Neural crest cell (in vitro differentiated cells): Measurements from ENCODE around the gene NXPH1. TPM values are rescaled to one million over a fixed set of nuclear protein-coding genes. Genes with fewer than 3 reads are reported as not detected.

Experiments used
- DNase-seq: peaks from one replicate; pipeline ENCODE4 v3.0.0; 2021; ENCODE audit warnings: low read depth, mixed read lengths, low spot score
- H3K27ac Mint-ChIP-seq: one replicate; pipeline ENCODE4 v1.8.0; 2021; ENCODE audit warnings: mild to moderate bottlenecking, mixed read lengths; ENCODE audit not compliant: unreplicated experiment
- H3K27me3 Mint-ChIP-seq: 2 replicates; pipeline ENCODE4 v1.8.0; 2021; ENCODE audit warnings: low read depth, mild to moderate bottlenecking, mixed read lengths
- H3K36me3 Mint-ChIP-seq: 2 replicates; pipeline ENCODE4 v1.8.0; 2021; ENCODE audit warnings: low read depth, mild to moderate bottlenecking, mixed read lengths
- H3K4me1 Mint-ChIP-seq: 2 replicates; pipeline ENCODE4 v1.8.0; 2021; ENCODE audit warnings: mixed read lengths
- H3K4me3 Mint-ChIP-seq: one replicate; pipeline ENCODE4 v1.8.0; 2021; ENCODE audit warnings: mild to moderate bottlenecking, mixed read lengths
- H3K9me3 Mint-ChIP-seq: 2 replicates; pipeline ENCODE4 v1.8.0; 2021; ENCODE audit warnings: mixed read lengths
- CTCF ChIP-seq: fragments of 200-600 bp; sonication (generic); conservative IDR thresholded peaks from 2 replicates; pipeline ENCODE4 v1.5.0; 2021; ENCODE audit warnings: antibody characterized with exemption, mild to moderate bottlenecking
- total RNA-seq: library from RNA; stranded (reverse); gene quantifications from 2 replicates; pipeline ENCODE4 v1.2.1, GENCODE V29; 2021

NXPH1 gene
- total RNA-seq, 1 donor from 2014 or later: 1.0 TPM

DNA sequence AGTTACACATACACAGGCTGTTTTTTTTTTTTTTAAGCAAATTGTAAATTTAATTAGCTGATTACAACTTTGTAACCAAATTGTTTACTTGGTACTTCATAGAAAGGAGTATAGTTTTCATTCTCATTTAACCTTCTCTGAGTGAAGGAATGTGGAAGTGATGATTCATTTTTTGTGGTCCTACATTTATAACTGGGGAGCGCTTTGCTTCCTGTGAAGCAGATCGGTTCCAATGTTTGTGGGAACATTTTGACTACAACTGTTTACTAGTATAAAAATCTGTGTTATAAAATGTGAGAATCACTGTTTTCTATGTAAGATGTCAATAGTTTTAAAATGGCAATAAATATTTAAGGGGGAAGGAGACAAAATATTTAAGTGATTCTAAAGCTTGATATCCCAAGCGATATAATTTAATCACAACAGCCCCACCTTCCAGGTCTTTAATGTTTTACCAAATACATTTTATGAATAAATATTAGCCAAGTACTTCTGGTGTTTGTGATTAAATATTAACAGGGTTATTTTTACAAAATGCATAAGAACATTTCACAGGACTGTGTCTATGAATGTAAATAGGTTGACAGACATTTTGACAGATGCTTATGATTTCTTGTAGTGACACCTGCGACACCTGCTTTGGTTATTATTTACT, 57.1 kb downstream of the NXPH1 start:
- H3K4me3 Mint-ChIP-seq: no peak overlapping the region
- H3K4me1 Mint-ChIP-seq: peaks cover under 1% of the 10 kb centered on the region
- H3K9me3 Mint-ChIP-seq: no peaks in the 10 kb centered on the region
- no peak for DNase-seq
- no peaks in the 10 kb centered on the region for H3K27me3 Mint-ChIP-seq
- no peak for TF ChIP-seq CTCF
- no peaks in the 10 kb centered on the region for H3K36me3 Mint-ChIP-seq
- no peak overlapping the region for H3K27ac Mint-ChIP-seq

GRCh38 chr7:8491106-8491505, 57.7 kb downstream of the NXPH1 start:
- Mint-ChIP-seq H3K9me3 (peaks cover 3% of the 10 kb centered on the region), H3K27me3 (no peaks in the 10 kb centered on the region), H3K4me3 (no peak overlapping the region), H3K27ac (no peak overlapping the region), H3K4me1 (peaks cover 5% of the 10 kb centered on the region), H3K36me3 (no peaks in the 10 kb centered on the region)
- no peak for TF ChIP-seq CTCF
- no peak for DNase-seq

GRCh38 chr7:8491544-8492489, 58.4 kb downstream of the NXPH1 start:
- Mint-ChIP-seq H3K27me3 (no peaks in the 10 kb centered on the region), H3K27ac (no peak overlapping the region), H3K4me1 (peaks cover 5% of the 10 kb centered on the region), H3K4me3 (no peak overlapping the region), H3K36me3 (no peaks in the 10 kb centered on the region), H3K9me3 (peaks cover 3% of the 10 kb centered on the region)
- DNase-seq: no peak
- TF ChIP-seq CTCF: no peak

DNA sequence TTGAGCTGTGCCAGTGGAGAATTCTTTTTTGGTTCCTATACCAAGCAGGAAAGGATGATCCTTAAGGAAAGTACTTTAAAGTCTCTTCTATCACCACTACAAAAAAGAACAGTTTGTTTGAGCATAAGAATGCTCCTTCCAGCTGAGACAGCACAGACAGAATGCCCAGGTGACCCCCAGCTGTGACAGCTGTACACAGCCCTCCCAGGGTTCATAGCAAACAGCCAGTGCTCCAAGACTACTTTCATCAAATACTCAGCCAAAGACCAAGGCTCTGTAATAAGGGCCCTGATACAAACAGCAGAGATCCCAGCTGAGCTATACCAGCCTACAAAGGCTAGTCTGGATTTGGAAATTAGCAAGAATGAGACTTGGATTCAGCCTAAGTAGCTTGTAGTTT, 65.7 kb downstream of the NXPH1 start:
- Mint-ChIP-seq H3K36me3 (no peaks in the 10 kb centered on the region), H3K27me3 (no peaks in the 10 kb centered on the region), H3K9me3 (peaks cover 3% of the 10 kb centered on the region), H3K4me3 (no peak overlapping the region), H3K4me1 (peaks cover 5% of the 10 kb centered on the region), H3K27ac (no peak overlapping the region)
- TF ChIP-seq CTCF: no peak
- no peak for DNase-seq

DNA sequence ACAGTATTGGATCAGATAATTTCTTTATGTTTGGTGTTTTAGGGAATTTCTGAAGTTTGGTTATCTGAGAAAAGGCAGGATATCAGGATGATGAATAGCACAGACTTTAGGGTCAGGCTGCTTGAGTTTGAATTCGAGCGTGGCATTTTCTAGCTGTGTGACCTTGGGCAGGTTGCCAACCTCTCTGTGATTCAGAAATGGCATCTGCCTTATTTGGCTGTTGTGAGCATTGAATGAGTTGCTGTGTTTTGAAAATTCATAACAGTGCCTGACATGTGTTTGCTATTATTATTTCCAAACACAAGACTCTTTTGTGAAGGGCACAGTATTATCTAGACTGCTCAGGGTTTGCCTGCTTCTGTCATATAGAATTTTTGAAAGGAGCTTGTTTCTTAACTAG, 66.9 kb downstream of the NXPH1 start:
- no peak for TF ChIP-seq CTCF
- Mint-ChIP-seq H3K9me3 (peaks cover 3% of the 10 kb centered on the region), H3K27me3 (no peaks in the 10 kb centered on the region), H3K4me1 (peaks cover 5% of the 10 kb centered on the region), H3K27ac (no peak overlapping the region), H3K4me3 (no peak overlapping the region), H3K36me3 (no peaks in the 10 kb centered on the region)
- DNase-seq: no peak
